Activated CD4-positive, alpha-beta T cell treated with anti-CD3 and anti-CD28 coated beads for 36 hours (primary cell): ENCODE results near the gene SLC12A5. TPM values are rescaled to one million over a fixed set of nuclear protein-coding genes. Genes with fewer than 3 reads are reported as not detected.

Experiments used
- ATAC-seq: fragments of 200-7000 bp; cut with Tn5 transposase; one replicate; pipeline ENCODE4 v1.10.0; 2021; ENCODE audit warnings: mild to moderate bottlenecking, moderate library complexity
- CTCF ChIA-PET: fragments of 350-600 bp; sonication (Branson Sonifier 250); formaldehyde crosslinking; loops from one replicate; lab custom pipeline; 2021; ENCODE audit warnings: antibody characterized with exemption; lab: Charles Lee
- POLR2A ChIA-PET: fragments of 350-600 bp; sonication (Branson Sonifier 250); formaldehyde crosslinking; loops from one replicate; lab custom pipeline; 2021; ENCODE audit warnings: antibody characterized with exemption, inconsistent platforms; lab: Charles Lee
- DNase-seq: peaks from one replicate; pipeline ENCODE4 v3.0.0-alpha.2; 2020
- H3K27ac Mint-ChIP-seq: one replicate; pipeline ENCODE4 v1.8.0; 2021; ENCODE audit warnings: mixed read lengths
- H3K27me3 Mint-ChIP-seq: one replicate; pipeline ENCODE4 v1.8.0; 2021; ENCODE audit warnings: mixed read lengths
- H3K36me3 Mint-ChIP-seq: one replicate; pipeline ENCODE4 v1.8.0; 2021; ENCODE audit warnings: low read depth, mixed read lengths
- H3K4me1 Mint-ChIP-seq: one replicate; pipeline ENCODE4 v1.8.0; 2021; ENCODE audit warnings: mixed read lengths
- H3K4me3 Mint-ChIP-seq: one replicate; pipeline ENCODE4 v1.8.0; 2021; ENCODE audit warnings: mild to moderate bottlenecking, moderate library complexity, mixed read lengths
- H3K9me3 Mint-ChIP-seq: one replicate; pipeline ENCODE4 v1.8.0; 2021; ENCODE audit warnings: low read depth, mixed read lengths
- intact Hi-C, 2 experiments: fragments of 100-400 bp; cut with DNase I in 1 of 2; cut with micrococcal nuclease in 1 of 2; formaldehyde crosslinking; loops; one replicate each; pipeline versions ENCODE4 v1.14.2 to v1.15.1; 2022 to 2024; cut with DNase I, micrococcal nuclease
- total RNA-seq, 2 experiments: library from RNA; stranded (reverse); gene quantifications; one replicate each; pipeline ENCODE4 v1.2.3, GENCODE V29; 2021

The SLC12A5 gene
- total RNA-seq, 2 experiments from 2014 or later, result 0.49 to 0.73 TPM

- ChIA-PET CTCF (no interaction called here), POLR2A (no interaction called here)
- Mint-ChIP-seq H3K4me1 (peaks cover 80% of the 10 kb centered on the region), H3K4me3 (no peak overlapping the region), H3K9me3 (no peaks in the 10 kb centered on the region), H3K27ac (no peak overlapping the region), H3K27me3 (peaks cover 31% of the 10 kb centered on the region), H3K36me3 (no peaks in the 10 kb centered on the region)
- no peak for ATAC-seq
- no peak for DNase-seq
- intact Hi-C loops, result no loop called here
Measured at GRCh38 chr20:46006964-46007363, 22.1 kb upstream of the SLC12A5 start.

- Mint-ChIP-seq H3K4me1 (peaks cover 84% of the 10 kb centered on the region), H3K9me3 (no peaks in the 10 kb centered on the region), H3K27me3 (peaks cover 36% of the 10 kb centered on the region), H3K27ac (no peak overlapping the region), H3K36me3 (no peaks in the 10 kb centered on the region), H3K4me3 (no peak overlapping the region)
- DNase-seq, result no peak
- ATAC-seq, result no peak
- CTCF ChIA-PET, result no interaction called here
- intact Hi-C loops, result no loop called here
- POLR2A ChIA-PET, result no interaction called here
Measured at GRCh38 chr20:46007671-46008070, 21.3 kb upstream of the SLC12A5 start.

- Mint-ChIP-seq H3K4me3 (no peak overlapping the region), H3K27ac (no peak overlapping the region), H3K9me3 (no peaks in the 10 kb centered on the region), H3K4me1 (peaks cover 83% of the 10 kb centered on the region), H3K27me3 (peaks cover 50% of the 10 kb centered on the region), H3K36me3 (no peaks in the 10 kb centered on the region)
- ChIA-PET CTCF (interaction anchor here (0.7 to 1.0 kb wide), 2 partner anchors 11 to 24 kb away, joined by 3 to 4 read pairs; no protein-coding TSS in a partner anchor), POLR2A (no interaction called here)
- DNase-seq, result no peak
- ATAC-seq, result no peak
- intact Hi-C loops, result loop anchor here (1.0 to 5.0 kb wide), 6 partner anchors 10 to 677 kb away; partner anchors contain the start of genes TP53RK (in 1 of the 2) and ZNF335 (in 1 of the 2)
Measured at GRCh38 chr20:46009816-46010215, 19.2 kb upstream of the SLC12A5 start.

GRCh38 chr20:46010491-46011391 is 18.3 kb upstream of the SLC12A5 start:
- Mint-ChIP-seq H3K4me3 (peak overlapping the region; percentile 4), H3K4me1 (peaks cover 74% of the 10 kb centered on the region), H3K36me3 (no peaks in the 10 kb centered on the region), H3K27ac (no peak overlapping the region), H3K27me3 (peaks cover 56% of the 10 kb centered on the region), H3K9me3 (no peaks in the 10 kb centered on the region)
- DNase-seq, result peak; percentile 70
- intact Hi-C loops, result loop anchor here (1.0 to 5.0 kb wide), 6 partner anchors 10 to 677 kb away; partner anchors contain the start of genes TP53RK (in 1 of the 2) and ZNF335 (in 1 of the 2)
- ChIA-PET POLR2A (interaction anchor here (0.7 kb wide), 1 partner anchor 40 kb away, joined by 3 read pairs; no protein-coding TSS in a partner anchor), CTCF (interaction anchor here (1.0 to 4.7 kb wide), 2 partner anchors 11 to 24 kb away, joined by 3 to 51 read pairs; no protein-coding TSS in a partner anchor)
- ATAC-seq, result peak; percentile 40

- Mint-ChIP-seq H3K36me3 (no peaks in the 10 kb centered on the region), H3K9me3 (no peaks in the 10 kb centered on the region), H3K27me3 (peaks cover 58% of the 10 kb centered on the region), H3K4me1 (peaks cover 63% of the 10 kb centered on the region), H3K4me3 (no peak overlapping the region), H3K27ac (no peak overlapping the region)
- intact Hi-C loops, result loop anchor here (5.0 kb wide), 5 partner anchors 40 to 675 kb away; partner anchors contain the start of genes TP53RK (in 1 of the 2) and ZNF335 (in 1 of the 2)
- DNase-seq, result peak; percentile 79
- POLR2A ChIA-PET, result no interaction called here
- CTCF ChIA-PET, result interaction anchor here (0.8 to 4.7 kb wide), 14 partner anchors 11 to 517 kb away, joined by 3 to 51 read pairs (median 4); partner anchors contain the start of genes SLC12A5 and ZNF335
- no peak for ATAC-seq
Measured at GRCh38 chr20:46011631-46012482, 17.2 kb upstream of the SLC12A5 start.

- ChIA-PET CTCF (interaction anchor here (0.6 to 4.7 kb wide), 20 partner anchors 8 to 356 kb away, joined by 3 to 51 read pairs (median 4); partner anchors contain the start of genes SLC12A5 and ZNF335), POLR2A (no interaction called here)
- intact Hi-C loops, result loop anchor here (1.0 to 5.0 kb wide), 7 partner anchors 8 to 674 kb away; partner anchors contain the start of genes TP53RK (in 1 of the 2) and ZNF335 (in 1 of the 2)
- H3K27me3 Mint-ChIP-seq, result peaks cover 60% of the 10 kb centered on the region
- H3K4me3 Mint-ChIP-seq, result no peak overlapping the region
- H3K36me3 Mint-ChIP-seq, result no peaks in the 10 kb centered on the region
- no peak for ATAC-seq
- H3K9me3 Mint-ChIP-seq, result no peaks in the 10 kb centered on the region
- H3K4me1 Mint-ChIP-seq, result peaks cover 61% of the 10 kb centered on the region
- DNase-seq, result no peak
- H3K27ac Mint-ChIP-seq, result no peak overlapping the region
Measured at GRCh38 chr20:46012921-46013320, 16.1 kb upstream of the SLC12A5 start.

GRCh38 chr20:46013322-46013828 is 15.6 kb upstream of the SLC12A5 start:
- Mint-ChIP-seq H3K4me3 (peak overlapping the region; percentile 39), H3K9me3 (no peaks in the 10 kb centered on the region), H3K36me3 (no peaks in the 10 kb centered on the region), H3K27ac (no peak overlapping the region), H3K27me3 (peaks cover 60% of the 10 kb centered on the region), H3K4me1 (peaks cover 57% of the 10 kb centered on the region)
- CTCF ChIA-PET, result interaction anchor here (0.7 to 4.7 kb wide), 19 partner anchors 9 to 309 kb away, joined by 3 to 51 read pairs (median 6); partner anchors contain the start of gene ZNF335
- DNase-seq, result no peak
- no peak for ATAC-seq
- POLR2A ChIA-PET, result no interaction called here
- intact Hi-C loops, result loop anchor here (1.0 to 5.0 kb wide), 7 partner anchors 8 to 674 kb away; partner anchors contain the start of genes TP53RK (in 1 of the 2) and ZNF335 (in 1 of the 2)

GRCh38 chr20:46013829-46014516 is 15.0 kb upstream of the SLC12A5 start:
- intact Hi-C loops, result loop anchor here (1.0 to 5.0 kb wide), 9 partner anchors 7 to 673 kb away; partner anchors contain the start of genes NCOA5 (in 1 of the 2), TP53RK (in 1 of the 2) and ZNF335 (in 1 of the 2)
- no peaks in the 10 kb centered on the region for H3K9me3 Mint-ChIP-seq

GRCh38 chr20:46014517-46015396 is 14.3 kb upstream of the SLC12A5 start:
- H3K27ac Mint-ChIP-seq, result no peak overlapping the region
- intact Hi-C loops, result loop anchor here (1.0 to 5.0 kb wide), 8 partner anchors 27 to 673 kb away; partner anchors contain the start of genes NCOA5 (in 1 of the 2), TP53RK (in 1 of the 2) and ZNF335 (in 1 of the 2)
- peak overlapping the region; percentile 11 for H3K4me3 Mint-ChIP-seq
- ChIA-PET POLR2A (no interaction called here), CTCF (interaction anchor here (0.6 to 4.7 kb wide), 23 partner anchors 8 to 671 kb away, joined by 3 to 51 read pairs (median 5); partner anchors contain the start of gene ZNF335)
- DNase-seq, result no peak
- H3K36me3 Mint-ChIP-seq, result no peaks in the 10 kb centered on the region
- H3K4me1 Mint-ChIP-seq, result peaks cover 44% of the 10 kb centered on the region
- H3K27me3 Mint-ChIP-seq, result peaks cover 50% of the 10 kb centered on the region
- H3K9me3 Mint-ChIP-seq, result no peaks in the 10 kb centered on the region
- no peak for ATAC-seq

More at GRCh38 chr20:46013829-46014516, 15.0 kb upstream of the SLC12A5 start:
- Mint-ChIP-seq H3K27ac (no peak overlapping the region), H3K36me3 (no peaks in the 10 kb centered on the region), H3K4me3 (peak overlapping the region; percentile 39), H3K27me3 (peaks cover 58% of the 10 kb centered on the region), H3K4me1 (peaks cover 51% of the 10 kb centered on the region)
- DNase-seq (peak; percentile 85), ATAC-seq (peak; percentile 88)
- ChIA-PET POLR2A (no interaction called here), CTCF (interaction anchor here (0.6 to 4.7 kb wide), 29 partner anchors 9 to 671 kb away, joined by 3 to 51 read pairs (median 5); partner anchors contain the start of gene ZNF335)
